SK-N-MC (cell line): ENCODE results near the gene POLD4.

ENCODE experiments used
- DNase-seq: peaks from one replicate; pipeline ENCODE4 v3.0.0-alpha.2; 2011; ENCODE audit warnings: low read depth, low spot score
- H3K27ac ChIP-seq: fragments of 200-600 bp; sonication (generic); 2 replicates; pipeline ENCODE4 v1.5.1; 2016; ENCODE audit warnings: mixed run types
- H3K36me3 ChIP-seq: fragments of 200-600 bp; sonication (generic); 2 replicates; pipeline ENCODE4 v1.6.1; 2017; ENCODE audit warnings: antibody characterized with exemption, low read length, mixed read lengths; ENCODE audit not compliant: insufficient read depth
- H3K4me3 ChIP-seq: fragments of 200-600 bp; sonication (generic); 2 replicates; pipeline ENCODE4 v1.5.1; 2016
- H3K9ac ChIP-seq: fragments of 200-600 bp; sonication (generic); 2 replicates; pipeline ENCODE4 v1.8.0; 2017; ENCODE audit warnings: mixed run types, mixed read lengths; ENCODE audit not compliant: insufficient read length
- H3K9me3 ChIP-seq: fragments of 200-600 bp; sonication (generic); 2 replicates; pipeline ENCODE4 v1.6.1; 2017; ENCODE audit warnings: low read depth, mild to moderate bottlenecking, antibody characterized with exemption, low read length, moderate library complexity, mixed read lengths
- EZH2 ChIP-seq: fragments of 200-600 bp; sonication (generic); IDR thresholded peaks from one replicate; pipeline ENCODE4 v1.6.1; 2017; ENCODE audit warnings: antibody characterized with exemption
- FOXP2 ChIP-seq: optimal IDR thresholded peaks from 2 replicates; pipeline ENCODE3; 2011; ENCODE audit warnings: mild to moderate bottlenecking, moderate library complexity; ENCODE audit not compliant: insufficient read depth; ENCODE audit errors: extremely low read length, control extremely low read depth
- POLR2AphosphoS5 ChIP-seq: IDR thresholded peaks from 2 replicates; pipeline ENCODE4 v1.6.1; 2012; ENCODE audit warnings: mild to moderate bottlenecking, low read depth, low read length, borderline replicate concordance

The POLD4 gene

DNA sequence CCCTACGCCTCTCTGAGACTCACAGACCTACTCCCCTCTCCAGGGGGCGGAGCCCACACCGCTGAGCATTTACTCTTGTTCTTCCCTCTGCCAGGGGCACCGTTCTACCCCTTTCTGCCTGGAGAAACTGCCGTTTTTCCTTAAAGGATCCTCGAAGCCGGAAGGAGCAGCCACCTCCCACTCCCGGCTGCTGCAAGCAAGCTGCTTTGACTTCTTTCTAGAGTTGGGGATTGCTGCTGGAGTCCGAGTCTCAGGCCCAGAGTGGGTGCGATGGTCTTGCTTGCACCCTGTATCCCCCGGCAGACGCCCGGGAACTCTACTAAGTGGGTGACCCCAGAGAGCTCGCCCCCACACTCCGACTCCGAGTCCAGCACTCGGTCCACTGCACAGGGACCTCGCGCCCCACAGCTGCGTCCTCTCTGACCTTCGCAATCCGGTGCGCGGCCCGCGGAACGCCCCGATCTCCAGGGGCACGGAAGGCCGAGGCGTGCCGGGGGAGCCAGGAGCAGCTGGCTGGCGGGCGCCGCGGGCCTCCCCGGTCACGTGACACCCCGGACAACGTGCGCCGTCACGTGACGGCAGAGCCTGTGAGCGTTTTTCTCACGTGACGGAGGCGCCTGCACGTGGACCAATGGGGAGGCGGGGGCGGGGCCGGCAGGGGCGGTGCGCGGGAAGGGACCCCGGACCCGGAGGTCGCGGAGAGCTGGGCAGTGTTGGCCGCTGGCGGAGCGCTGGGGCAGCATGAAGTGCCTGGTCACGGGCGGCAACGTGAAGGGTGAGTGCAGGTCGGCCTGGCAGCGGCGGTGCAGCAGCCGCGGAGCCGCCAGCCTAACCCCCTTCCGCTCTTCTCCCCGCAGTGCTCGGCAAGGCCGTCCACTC lies 38.2 kb upstream of the POLD4 start, which contains the start of gene RAD9A:
Gene RAD9A (plus strand): TSS at position 683 of the 879 bp plus-strand sequence. CDS start 59 bp downstream, at position 742.
- H3K27ac ChIP-seq: peak within 1 kb of the TSS; percentile 91

DNA sequence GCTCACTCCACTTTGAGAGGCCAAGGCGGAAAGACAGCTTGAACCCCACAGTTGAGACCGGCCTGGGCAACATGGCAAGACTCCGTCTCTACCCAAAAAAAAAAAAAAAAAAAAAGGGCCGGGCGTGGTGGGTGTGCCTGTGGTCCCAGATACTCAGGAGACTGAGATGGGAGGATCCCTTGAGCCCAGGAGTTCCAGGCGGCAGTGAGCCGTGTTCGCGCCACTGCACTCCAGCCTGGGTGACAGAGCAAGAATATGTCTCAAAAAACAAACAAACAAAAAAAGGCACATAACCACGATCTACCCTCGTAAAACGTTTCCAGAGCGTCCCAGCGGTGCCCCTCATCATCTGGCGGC lies 37.6 kb upstream of the POLD4 start:
- Histone ChIP-seq H3K27ac (peak overlapping the region; percentile 91), H3K9me3 (no peaks in the 10 kb centered on the region), H3K9ac (peak overlapping the region; percentile 99), H3K36me3 (peaks cover 15% of the 10 kb centered on the region; the same call in 1 of the 2 replicates), H3K4me3 (peak overlapping the region; percentile 99)
- TF ChIP-seq FOXP2 (no peak), POLR2AphosphoS5 (no peak), EZH2 (no peak)
- no peak for DNase-seq

More for the DNA sequence above, 38.2 kb upstream of the POLD4 start, which contains the start of gene RAD9A:
- Histone ChIP-seq H3K4me3 (peak within 1 kb of the TSS; percentile 99), H3K9me3 (no peaks in the 10 kb centered on the region), H3K36me3 (peaks cover 20% of the 10 kb centered on the region; the same call in 1 of the 2 replicates), H3K9ac (peak within 1 kb of the TSS; percentile 99)
- DNase-seq: peak; percentile 32
- TF ChIP-seq FOXP2 (no peak), EZH2 (no peak), POLR2AphosphoS5 (peak; percentile 92)

DNA sequence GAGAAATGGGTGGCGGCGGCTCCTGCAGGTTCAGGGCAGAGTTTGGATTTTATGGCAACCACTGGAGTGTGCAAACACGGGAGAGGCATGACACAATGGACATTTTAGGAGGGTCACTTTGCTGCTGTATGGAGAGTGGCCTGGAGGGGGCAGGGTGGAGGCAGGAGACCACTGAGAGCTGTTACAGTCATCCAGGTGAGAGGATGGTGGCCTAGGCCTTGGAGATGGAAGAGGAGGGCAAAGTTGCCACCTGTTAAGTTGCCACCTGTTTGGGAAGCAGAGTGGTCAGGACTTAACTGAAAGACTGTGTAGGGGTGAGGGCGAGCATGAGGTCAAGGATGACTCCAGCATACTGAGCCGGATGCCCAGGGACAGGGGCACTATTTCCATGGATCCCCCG lies 36.1 kb upstream of the POLD4 start:
- no peak overlapping the region for H3K27ac ChIP-seq
- no peak overlapping the region for H3K9ac ChIP-seq
- H3K4me3 ChIP-seq: no peak overlapping the region
- H3K9me3 ChIP-seq: no peaks in the 10 kb centered on the region
- DNase-seq: no peak
- peaks cover 10% of the 10 kb centered on the region; the same call in 1 of the 2 replicates for H3K36me3 ChIP-seq
- TF ChIP-seq FOXP2 (no peak), POLR2AphosphoS5 (no peak)

DNA sequence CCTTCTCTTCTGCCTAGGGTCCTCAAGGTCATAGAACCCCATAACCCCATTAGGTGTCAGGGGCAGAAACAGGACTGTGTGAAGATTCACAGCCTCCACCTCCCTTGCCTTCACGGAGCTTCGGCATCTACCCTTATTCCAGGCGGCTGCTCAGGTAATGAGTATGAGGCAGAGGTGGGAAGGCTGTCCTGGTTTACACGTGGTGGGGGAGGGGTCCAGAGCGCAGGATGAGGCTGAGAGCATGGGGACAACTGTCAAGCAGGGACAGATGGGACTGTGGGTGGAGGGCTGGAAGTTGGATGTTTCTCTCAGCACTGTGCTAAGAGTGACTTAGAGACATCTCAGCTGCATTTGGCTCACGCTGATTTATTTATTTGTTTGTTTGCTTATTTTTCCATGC lies 34.2 kb upstream of the POLD4 start:
- TF ChIP-seq FOXP2 (no peak), EZH2 (no peak), POLR2AphosphoS5 (no peak)
- Histone ChIP-seq H3K36me3 (no peaks in the 10 kb centered on the region), H3K4me3 (no peak overlapping the region), H3K27ac (no peak overlapping the region), H3K9me3 (no peaks in the 10 kb centered on the region), H3K9ac (no peak overlapping the region)
- DNase-seq: no peak

DNA sequence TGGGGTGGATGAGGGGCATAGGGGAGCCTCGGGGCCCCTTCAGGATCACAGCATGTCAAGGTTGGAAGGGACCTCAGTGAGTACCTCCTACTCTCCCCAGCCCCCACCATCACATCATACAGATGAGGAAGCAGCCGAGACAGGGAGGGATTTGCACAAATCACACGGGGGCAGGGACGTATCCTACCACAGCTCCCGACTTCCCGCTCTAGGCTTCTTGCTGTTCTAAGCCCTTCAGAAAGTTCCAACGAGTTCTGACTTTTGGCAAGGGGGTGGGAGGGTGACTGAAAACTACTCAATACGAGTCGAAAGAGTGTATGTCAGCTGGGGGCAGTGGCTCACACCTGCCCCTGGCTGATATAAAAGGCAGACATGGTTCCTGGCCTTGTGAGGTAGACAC lies 33.7 kb upstream of the POLD4 start:
- no peak overlapping the region for H3K27ac ChIP-seq
- H3K36me3 ChIP-seq: no peaks in the 10 kb centered on the region
- no peak for DNase-seq
- no peak for TF ChIP-seq EZH2
- TF ChIP-seq POLR2AphosphoS5: no peak
- TF ChIP-seq FOXP2: no peak
- no peaks in the 10 kb centered on the region for H3K9me3 ChIP-seq
- no peak overlapping the region for H3K9ac ChIP-seq
- H3K4me3 ChIP-seq: no peak overlapping the region

DNA sequence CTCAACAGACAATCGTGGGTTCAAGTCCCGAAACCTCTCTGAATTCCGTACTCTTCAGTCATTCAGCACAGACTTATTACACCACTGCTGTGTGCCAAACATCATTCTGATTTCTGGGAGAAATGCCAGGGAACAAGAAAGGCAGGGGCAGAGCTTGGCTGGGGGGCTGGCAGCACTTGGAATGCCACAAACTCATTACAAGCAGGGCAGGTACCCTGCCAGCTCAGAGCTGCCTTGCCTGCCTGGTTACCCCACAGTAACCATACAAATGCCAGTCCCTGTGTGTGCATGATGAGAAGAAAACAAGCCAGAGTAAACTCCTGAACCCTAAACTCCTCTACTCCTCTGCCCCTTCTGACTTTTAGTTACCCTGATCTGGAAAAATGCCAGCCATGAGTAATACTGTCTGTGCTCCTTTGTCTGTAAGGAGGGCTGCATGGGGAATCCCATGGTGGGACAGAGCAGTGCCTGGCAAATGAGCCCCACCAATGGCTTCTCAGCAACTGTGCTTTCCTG lies 31.6 kb upstream of the POLD4 start:
- no peak for TF ChIP-seq EZH2
- TF ChIP-seq FOXP2: no peak
- no peak for TF ChIP-seq POLR2AphosphoS5
- Histone ChIP-seq H3K4me3 (no peak overlapping the region), H3K27ac (no peak overlapping the region), H3K36me3 (no peaks in the 10 kb centered on the region), H3K9ac (no peak overlapping the region), H3K9me3 (no peaks in the 10 kb centered on the region)
- no peak for DNase-seq

DNA sequence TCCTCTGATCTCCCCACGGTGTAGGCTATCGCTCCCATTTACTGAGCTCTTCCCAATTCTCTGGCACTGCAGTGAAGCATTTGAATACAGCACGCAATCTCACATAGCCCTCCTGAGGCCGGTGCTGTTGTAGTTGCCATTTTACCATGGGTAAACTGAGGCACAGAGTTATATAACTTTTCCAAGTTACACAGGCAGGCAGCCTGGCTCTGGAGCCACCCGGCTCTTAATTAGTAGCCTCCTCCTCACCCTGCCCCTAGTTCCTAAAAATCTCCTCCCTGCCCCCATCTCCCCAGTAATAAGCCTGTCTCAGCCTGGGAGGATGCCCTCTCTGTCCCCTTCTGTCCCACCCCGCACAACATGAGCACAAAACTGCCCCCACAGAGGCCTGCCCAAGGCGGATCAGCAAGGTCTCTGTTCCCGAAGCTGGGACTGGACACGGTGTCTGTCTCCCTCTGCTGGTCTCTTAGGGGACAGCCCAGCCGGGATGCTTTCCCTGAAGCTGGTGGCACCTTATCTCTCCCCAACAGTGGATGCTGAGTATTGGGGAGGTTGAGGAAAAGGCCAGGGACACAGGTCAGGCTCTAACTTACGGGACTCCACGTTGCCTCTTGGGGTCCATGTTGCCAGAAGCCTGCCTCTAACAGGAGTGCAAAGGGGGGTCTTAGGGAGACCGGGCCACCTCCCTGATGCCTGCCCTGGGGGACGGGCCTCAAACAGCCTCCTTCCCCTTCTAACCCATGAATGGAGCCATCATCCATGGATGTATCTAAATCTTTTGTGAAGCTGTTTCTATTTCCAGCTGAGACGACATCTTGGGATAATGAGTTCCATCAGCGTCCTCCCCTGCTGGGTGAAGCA lies 29.2 kb upstream of the POLD4 start:
- no peak overlapping the region for H3K4me3 ChIP-seq
- DNase-seq: no peak
- TF ChIP-seq FOXP2 (no peak), EZH2 (no peak), POLR2AphosphoS5 (no peak)
- no peaks in the 10 kb centered on the region for H3K9me3 ChIP-seq
- no peaks in the 10 kb centered on the region for H3K36me3 ChIP-seq
- no peak overlapping the region for H3K27ac ChIP-seq
- no peak overlapping the region for H3K9ac ChIP-seq

DNA sequence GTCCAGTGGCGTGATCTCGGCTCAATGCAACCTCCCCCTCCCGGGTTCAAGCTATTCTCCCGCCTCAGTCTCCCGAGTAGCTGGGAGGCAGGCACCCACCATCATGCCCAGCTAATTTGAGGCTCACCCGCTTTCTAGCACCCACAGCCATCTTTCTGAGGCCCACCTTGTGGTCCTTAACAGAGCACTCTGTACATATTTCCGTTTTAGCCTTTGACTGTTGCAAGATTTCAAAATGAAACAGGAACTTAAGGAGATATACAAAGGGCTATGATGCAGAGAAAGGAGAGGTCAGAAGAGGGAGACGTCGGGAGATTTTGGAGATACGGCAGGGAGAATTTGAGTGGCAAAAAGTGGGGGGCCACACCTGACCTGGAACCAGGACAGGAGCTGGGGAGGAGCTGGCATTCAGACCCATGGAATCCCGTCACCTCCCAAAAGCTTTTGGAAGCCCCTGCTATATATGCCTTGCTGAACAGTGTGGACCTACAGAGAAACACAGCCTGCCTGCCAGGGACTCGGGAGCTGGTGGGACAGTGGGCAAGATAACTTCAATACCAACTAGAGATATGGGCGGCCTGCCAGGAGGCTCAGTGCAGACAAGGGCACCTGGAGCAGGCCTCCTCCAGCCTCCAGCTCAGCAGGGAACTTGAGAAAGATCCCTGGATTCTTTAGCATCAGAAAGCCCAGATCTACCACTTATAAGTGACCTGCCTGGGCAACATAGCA lies 28.1 kb upstream of the POLD4 start:
- DNase-seq: no peak
- H3K36me3 ChIP-seq: no peaks in the 10 kb centered on the region
- H3K4me3 ChIP-seq: no peak overlapping the region
- H3K9ac ChIP-seq: no peak overlapping the region
- TF ChIP-seq EZH2: no peak
- TF ChIP-seq POLR2AphosphoS5: no peak
- TF ChIP-seq FOXP2: no peak
- H3K27ac ChIP-seq: no peak overlapping the region
- no peaks in the 10 kb centered on the region for H3K9me3 ChIP-seq
